Pons (tissue), 1 donor: Measurements from ENCODE around the gene TC2N.
"Not testable (repeated sequence)": the region's sequence is repeated elsewhere in the genome, so short reads cannot be mapped to it uniquely, and the experiment has no call there.

Experiments
- DNase-seq: peaks from one replicate; pipeline ENCODE4 v3.0.0-alpha.2; 2016; ENCODE audit warnings: low spot score

Gene TC2N

DNA sequence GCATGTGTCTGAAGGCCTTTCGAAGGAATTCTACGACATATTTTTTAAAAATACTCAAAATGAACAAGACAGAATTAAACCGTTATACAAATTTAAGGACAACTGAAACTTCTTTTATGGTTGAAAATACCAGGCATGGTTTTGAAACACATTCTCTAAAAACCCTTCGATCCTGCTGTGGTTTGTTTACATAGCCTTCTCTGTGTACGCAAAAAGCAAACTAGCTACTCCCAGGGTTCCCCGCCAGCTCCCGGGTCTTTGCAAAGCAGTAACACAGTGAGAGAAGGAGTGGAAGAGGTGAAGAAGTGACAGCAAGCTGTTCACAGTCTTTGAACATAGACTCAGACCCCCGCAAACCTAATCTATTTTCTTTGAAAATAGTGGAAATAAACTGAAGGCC, 2.2 kb upstream of the TC2N start:
- DNase-seq, result no peak

DNA sequence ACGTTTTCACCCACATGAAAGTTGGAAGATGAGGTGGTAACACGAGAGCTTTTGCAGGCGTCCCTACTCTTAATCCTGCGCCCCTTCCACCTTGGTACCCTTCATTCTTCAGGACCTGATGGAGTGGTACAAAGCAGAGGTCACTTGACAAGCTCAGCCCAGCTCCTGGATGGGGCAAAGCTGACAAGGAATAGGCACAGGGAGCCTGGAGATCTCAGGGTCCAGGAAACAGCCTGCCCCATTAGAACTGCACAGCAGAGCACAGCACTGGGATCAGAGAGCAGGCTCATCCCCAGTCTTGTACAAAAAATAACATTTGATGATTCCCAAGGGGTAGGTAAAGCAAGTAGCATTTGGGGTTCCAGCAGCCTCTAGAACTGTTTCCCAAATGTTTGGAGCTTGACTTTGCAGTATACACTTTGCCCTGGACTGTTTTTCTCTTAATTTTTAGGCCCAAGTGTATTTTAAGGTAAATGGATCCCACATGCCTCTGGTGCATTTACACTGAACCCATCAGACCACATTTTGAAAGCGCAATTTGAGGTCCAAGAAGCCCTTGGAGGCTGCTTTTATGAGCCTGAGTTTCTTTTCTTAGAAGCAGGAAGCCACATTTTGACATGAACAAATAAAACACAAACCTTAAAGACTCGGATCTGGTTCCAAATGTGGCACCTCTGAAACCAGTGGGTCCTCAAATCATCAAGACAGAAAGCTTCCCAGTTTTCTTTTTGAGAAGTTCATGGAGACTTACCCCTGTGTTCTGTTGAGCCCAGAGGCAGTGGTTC, 633 bp downstream of the TC2N start:
- no peak for DNase-seq

DNA sequence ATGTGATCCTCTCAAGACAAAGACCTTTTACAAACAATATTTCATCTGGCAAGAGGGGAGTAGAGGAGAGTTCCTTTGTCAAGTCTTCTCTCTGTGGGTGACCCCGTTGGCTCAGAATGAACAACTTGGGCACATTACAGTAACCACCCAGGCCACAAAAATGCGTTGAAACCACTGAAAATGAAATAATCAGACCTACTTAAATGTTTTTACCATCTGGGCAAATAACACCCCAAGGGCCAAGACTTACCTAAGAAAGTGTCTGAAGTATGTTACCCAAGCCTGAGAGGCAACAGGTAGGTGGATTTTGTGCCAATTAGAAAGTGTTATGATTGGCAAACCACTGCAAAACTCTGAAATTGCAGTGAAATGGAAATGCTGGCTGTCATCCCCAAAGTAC, 1.3 kb downstream of the TC2N start:
- no peak for DNase-seq

DNA sequence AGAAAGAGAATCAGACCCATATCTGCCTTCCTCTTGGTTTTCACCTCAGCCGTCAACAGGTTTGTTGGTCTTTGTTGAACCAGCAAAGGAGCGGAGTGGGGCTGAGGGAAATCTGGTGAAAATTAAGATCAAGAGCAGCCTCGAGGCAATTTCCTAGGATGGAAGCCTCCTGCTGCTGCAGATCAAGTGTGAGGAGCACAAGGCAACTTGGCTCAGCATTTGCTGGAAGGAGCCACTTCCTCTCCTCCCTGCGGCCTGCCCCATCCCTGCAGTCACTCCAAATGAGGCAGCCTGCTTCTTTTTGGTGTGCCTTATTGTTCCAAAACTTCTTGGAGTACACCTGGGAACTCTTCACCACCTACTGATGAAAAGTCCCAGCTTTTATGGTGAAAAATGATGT, 4.9 kb downstream of the TC2N start:
- no peak for DNase-seq

DNA sequence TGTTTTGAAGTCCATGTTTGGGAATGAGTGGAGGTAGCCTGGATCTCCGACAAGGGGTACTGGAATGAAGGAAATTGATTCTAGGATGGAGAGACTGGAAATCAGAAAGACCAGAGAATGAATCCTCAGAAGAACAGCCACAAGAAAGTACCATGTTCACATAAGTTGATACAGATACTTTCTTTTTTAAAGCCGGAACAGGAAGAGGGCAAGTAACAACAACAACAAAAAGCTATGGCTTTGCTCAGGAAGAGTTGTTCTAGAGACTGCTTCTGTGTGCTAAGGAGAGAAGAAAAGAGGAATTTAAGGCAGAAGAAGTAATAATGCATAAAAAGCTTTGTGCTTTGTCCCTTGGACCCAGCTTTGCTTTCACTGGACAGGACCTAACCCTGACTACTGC, 6.2 kb downstream of the TC2N start:
- no peak for DNase-seq

DNA sequence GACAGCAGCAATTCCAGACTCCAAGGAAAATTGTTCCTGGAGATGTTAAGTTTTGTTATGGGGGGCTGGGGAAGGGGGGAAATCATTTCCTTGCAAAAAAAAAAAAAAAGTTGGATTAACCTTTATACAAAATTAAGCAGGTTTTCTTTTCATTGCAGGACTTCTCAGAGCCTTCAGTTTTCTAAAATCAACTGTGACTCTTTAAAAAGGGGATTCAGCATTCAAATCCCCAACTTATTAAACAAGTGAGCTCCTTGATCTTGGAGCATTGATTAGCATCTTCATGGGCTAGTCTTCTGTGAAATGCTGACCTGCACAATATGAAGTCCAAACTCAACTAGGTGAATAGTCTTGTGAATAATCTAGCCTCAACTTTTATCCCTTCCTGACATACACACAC, 7.1 kb downstream of the TC2N start:
- DNase-seq, result no peak

DNA sequence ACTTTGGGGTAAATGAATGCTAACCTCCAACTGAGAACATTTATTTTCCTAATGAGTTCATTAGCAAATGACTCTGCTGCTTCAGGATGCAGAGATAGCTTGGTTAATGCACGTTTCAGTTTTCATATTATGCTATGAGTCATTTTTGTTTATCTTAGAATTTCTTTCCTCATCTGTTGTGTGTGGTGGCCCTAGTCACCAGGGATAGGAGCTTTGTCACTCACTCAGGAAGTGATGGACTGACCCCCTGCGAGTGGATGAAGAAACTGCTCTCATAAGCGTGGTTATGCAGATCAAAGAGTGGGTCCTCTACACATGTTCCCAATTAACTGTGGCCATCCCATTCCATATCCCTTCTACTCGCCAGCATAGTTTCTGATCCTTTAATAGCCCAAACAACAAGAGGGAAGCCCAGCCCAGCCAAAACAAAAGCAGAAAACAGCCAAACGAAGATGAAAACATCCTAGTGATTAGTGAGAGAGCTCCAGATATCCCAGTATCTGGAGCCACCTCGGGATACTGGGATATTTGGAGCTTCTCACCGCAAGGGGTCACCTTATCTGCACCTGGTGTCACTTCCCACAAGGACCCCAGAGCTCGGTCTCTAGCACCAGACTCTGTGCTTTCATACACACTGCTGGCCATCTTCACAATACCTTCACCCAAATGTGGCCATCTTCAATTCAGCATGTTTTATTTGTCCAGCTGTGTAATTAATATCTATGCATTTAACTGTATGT, 8.6 kb downstream of the TC2N start:
- no peak for DNase-seq

DNA sequence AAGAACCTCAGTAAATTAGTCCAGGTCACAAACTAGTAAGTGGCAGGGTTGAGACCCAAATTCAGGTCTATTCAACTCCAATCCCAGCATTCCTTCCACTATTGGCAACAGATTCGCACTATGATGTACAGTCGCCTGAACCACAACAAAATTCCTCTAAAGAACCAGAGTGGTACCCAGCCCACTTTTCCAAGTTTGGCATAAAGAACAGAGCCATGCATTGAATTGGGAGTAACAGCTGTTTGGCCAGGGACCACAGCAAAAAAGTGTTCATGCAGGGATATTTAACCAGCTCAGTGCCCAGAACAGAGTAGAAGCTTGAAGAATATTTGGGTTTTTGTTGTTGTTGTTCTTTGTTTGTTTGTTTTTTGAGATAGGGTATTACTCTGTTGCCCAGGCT, 9.7 kb downstream of the TC2N start:
- DNase-seq, result no peak

DNA sequence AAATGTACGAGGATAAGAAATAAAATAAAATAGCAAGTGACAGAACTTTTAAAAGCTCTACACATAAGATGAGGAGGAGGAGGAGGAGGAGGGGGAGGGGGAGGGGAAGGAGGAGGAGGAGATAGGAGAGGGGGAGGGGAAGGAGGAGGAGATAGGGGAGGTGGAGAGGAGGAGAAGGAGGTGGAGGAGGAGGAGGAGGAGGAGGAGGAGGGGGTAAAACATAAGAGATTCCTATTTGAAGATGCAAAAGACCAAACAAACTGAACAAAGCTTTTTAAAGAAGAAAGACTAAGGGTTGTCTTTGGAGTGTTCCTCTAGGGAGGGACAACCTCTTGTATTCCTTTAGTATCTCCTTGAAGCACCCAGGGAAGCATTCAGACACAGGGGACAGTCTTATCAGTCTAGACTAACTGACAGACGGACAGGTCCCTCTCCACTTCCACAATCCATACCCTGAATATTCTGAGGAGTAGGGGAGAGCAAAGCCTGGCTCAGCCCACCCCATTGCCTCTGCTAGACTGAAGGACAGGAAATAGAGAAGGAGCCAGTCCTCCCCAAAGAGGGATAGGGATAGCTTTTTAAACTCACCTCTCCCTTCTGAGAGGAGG, 12.9 kb downstream of the TC2N start:
- no peak for DNase-seq

DNA sequence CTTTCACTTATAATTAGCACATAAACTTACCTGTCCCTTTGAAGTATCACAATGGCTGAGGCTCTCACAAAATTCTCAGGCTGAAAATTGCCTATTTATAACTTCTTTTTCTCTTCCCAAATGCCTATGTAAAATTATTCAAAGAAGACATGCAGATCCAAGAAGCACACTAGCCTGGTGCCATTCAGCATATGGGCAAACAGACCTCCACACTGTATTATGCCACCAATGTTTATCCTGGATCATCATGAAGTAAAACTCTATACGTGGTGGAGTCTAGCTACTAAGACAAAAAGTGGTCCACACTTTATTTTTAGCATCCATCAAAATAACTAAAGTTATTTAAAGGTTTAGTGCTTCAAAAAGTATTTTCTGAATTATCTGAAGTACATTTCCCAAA, 15.8 kb downstream of the TC2N start:
- DNase-seq, result no peak

DNA sequence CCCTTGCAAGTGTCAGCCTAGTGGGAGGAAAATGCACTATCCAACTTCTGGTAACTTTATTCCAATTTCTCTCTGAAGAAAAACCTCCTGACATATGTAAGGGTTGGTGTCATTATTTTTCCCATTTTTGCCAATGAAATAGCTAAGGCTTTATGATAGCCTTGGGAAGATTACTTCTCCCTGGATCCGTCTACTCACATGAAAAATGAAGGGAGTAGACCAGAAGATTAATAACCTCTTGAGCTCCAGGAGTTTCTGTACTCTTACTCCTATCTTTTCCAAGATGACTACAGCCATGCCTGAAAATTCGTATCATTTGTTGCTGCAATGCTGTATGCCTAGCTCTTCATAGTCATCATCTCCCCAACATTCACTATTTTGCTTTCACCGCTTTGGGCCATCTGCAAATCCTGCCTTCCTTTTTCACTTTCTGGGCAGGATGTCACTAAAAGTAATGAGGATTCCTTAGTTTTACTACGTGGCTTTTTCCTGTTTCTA, 18.8 kb downstream of the TC2N start:
- DNase-seq, result no peak

DNA sequence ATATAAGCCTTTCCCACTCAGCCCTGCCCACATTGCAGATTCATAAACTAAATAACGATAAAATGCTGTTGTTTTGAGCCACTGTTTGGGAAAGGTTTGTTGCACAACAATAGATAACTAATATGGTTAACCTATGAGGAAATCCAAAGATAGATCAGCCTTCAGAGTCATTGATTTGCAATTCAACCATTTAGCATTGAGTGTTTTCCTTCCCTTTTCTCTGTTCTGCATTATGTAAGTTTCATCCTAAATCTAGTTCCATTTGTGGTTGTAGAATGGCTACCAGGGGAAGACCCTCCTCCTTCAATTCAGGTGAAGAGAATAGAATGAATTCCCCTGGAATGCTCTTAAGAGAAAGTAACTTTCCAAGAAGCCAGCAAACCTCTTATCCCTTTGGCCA, 19.6 kb downstream of the TC2N start:
- DNase-seq, result no peak

DNA sequence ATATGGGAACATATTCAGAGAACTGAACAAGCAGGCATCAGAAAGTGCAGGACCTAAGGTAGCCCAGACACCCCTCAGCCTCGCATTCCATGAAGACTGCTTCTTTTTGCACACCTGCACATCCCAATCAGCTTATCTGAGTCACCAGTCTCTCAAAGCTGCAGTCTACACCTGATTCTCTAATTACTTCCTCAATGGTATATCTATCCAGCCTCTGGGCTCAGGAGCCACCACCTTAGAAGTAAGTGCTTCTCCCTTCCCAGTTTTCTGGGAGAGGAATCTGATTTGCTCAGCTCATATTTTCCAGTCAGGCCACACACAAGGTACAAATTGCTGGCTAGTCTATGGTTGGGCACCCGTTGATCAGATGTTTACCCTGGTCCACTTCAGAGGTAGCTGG, 21.7 kb downstream of the TC2N start:
- no peak for DNase-seq

DNA sequence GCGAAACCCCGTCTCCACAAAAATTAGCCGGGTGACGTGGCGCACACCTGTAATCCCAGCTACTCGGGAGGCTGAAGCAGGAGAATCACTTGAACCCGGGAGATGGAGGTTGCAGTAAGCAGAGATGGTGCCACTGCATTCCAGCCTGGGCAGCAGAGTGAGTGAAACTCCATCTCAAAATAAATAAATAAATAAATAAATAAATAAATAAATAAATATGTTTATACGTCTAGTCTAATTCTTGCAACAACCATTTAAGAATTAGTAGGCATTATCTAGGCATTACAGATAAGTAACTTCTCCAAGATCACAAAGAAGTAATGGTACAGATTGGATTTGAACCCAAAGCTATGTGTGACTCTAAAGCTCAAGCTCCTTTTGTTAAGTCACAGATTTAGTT, 22.3 kb downstream of the TC2N start:
- DNase-seq, result not testable (repeated sequence)

DNA sequence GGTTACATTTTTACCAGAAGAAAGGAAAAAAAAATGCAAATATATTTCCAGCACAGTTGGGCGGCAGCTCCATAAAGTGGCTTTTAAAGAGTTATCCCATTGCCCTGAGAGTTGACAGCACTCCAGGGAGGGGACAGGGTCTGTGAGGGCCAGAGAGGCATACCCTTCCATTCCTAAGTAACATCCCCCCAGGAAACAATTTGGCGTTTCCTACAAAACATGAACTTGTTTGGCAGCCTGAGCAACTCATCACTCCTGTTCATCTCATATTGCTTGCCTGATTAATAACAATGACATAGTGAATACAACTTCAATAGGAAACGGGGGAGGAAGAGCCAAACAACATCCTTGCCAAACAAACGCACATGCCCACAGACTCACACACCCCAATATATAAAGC, 23.3 kb downstream of the TC2N start:
- DNase-seq, result no peak

DNA sequence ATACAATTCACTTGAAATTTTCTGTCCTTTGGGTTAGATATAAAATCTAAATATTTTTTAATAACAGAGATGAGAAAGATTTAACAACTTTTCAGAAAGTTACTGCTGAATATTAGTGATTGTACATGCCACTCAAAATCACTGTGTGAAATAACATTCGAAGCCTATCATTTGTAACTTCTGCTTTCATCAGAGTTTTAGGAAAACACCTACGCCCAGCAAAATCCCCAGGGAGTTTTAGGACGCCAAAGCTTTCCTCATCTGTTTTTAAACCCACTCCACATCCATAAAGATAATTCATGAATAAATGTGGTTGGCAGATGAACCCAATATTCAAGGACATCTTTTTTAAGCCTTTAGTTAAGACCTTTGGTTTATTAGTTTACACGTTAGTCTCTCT, 23.9 kb downstream of the TC2N start:
- DNase-seq, result no peak

DNA sequence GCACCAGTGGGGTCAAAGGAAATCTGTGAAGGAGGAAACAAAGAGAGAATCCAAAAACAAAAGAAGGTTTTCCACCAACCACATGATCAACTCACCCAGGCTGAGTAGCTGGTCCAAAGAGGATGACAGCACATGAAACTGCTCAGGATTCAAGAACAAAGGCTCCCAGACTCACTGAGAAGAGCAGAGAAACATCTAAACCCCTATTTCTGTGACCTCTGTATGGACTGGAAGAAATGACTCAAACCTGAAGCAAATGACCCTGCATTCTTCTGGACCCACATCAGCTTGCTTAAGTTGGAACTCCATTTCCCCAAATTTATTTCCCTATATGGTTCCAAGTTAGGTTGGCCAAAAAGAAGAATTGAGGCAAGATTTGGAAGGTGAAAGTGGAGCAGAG, 26.3 kb downstream of the TC2N start:
- DNase-seq, result no peak

DNA sequence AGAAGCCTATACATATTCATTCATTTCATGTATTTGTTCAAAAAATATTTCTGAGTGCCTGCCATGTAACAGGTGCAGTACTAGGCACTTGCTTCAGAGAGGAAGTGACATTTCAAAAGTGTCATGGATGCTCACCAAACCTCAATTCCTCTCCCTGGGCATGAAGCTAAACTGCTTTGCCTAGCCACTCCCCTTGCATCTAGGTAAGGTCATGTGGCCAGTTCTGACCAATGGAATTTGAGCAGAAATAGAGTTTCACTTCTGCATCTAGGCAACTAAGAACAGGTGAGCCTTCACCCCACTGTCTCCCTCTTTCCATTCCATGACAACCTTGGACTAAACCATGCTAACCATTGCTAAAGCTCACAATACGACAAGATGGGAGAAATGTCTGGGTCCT, 27.6 kb downstream of the TC2N start:
- no peak for DNase-seq

DNA sequence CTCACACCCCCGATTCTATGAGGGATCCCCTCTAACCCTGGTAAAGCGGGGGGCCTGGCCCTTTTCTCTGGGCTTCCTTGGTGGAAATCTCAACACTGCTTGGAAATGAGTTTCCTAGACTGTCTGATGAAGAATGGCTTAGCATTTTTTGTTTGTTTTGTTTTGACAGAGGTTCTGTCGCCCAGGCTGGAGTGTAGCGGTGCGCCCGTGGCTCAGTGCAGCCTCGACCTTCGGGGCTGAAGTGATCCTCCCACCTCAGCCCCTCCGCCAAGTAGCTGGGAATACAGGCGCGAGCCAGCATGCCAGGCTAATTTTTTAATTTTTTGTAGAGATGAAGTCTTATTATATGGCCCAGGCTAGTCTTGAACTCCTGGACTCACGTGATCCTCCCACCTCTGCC, 30.3 kb downstream of the TC2N start:
- DNase-seq, result no peak

DNA sequence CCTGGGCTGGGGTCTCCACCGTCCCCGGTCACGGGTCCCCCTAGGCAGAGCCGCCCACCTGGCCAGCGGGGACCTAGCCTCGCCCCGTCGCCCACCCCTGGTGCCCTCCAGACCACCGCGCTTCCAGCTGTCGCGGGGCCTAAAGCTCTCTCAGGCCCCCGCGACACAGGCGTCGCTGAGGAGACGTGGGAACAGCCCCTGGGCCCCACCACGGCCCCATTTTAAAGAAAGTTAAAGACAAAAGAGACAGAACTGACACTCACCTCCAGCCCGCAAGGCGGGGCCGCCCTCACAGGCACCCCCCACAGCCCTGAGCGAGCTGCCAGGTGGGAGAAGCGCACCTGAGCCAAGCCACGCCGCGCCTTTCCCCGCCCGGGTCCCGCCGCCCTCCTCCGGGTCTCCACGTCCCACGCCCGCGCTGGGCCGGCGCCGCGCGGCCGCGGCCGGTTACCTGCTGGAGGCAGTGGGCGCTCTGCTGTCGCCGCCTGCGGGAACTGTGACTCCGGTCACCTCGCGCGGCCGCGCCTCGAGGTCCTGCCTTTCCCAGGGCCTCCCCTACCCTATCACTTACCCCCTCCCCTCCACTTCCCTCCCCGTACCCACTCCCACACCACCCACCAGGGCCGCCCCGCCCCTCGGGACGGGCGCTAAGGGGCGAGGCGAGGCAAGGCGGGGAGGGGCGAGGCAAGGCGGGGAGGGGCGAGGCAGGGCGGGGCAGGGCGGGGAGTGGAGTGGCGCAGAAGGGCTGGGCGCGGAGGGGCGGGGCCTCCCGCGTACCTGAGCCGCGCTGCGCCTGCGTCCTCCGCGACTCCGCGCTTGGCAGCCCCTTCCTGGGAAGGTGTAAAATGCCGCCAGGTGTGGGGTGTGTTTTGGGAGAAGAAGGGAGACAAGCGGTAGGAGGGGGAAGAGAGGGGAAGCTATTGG, 31.2 kb downstream of the TC2N start:
- DNase-seq, result no peak

DNA sequence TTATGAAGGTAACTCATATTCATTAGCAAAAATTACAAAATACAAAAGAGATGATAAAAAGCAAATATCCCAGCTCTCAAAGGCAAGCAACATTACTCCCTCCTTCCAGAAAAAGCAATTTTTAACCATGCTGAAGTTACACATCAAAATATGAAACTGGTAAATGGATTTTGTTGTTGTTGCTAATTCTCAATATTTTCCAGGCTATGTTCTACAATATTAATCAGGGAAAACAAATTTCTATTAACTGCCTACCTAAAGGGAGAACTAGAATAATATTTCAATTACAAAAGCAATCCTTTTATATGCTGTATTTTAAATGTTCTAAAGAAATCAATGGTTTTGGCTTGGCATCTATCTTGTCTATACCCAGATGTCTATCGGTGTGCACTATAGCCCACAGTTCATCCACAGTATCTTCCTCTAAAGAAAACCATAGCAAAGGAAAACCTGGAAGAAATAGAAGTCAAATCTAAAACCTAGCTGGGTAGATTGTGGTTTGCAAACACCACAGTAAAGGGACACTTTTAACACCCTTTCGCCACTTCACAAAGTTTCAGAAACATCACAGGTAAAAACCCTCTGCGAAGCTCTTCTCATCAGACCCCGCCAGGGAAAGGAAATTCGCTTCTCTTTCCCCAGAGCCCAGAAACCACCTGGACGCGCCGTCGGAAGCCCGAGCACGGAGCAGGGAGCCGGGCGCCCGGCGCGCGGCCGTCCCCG, 32.0 kb downstream of the TC2N start:
- DNase-seq, result no peak
